Kidney (tissue), 14 donors: Measurements from ENCODE around the gene BORA. TPM values are rescaled to one million over a fixed set of nuclear protein-coding genes. Genes with fewer than 3 reads are reported as not detected.

Experiments used
- DNase-seq, 5 donors: peaks; one replicate each; pipeline ENCODE4 v3.0.0-alpha.2; 2013 to 2020
- FAIRE-seq: peaks from 2 replicates; lab custom pipeline; 2012; peaks lifted over from hg19 to GRCh38; lab: Jason Lieb, UNC
- H3K27ac ChIP-seq, 2 donors: one replicate each; pipeline ENCODE4 v1.7.0; 2013; ENCODE audit warnings: low read depth in 2 of 2, low read length in 2 of 2, inconsistent platforms in 1 of 2
- H3K27me3 ChIP-seq: one replicate; pipeline ENCODE4 v1.7.1; 2013; ENCODE audit warnings: low read length, inconsistent platforms; ENCODE audit not compliant: control insufficient read depth, insufficient read depth
- H3K36me3 ChIP-seq, 3 donors: one replicate each; pipeline versions ENCODE4 v1.7.0 to v1.7.1; 2013; ENCODE audit warnings: low read length in 3 of 3, control low read depth in 1 of 3, inconsistent platforms in 1 of 3; ENCODE audit not compliant: insufficient read depth in 3 of 3, control insufficient read depth in 2 of 3
- H3K4me1 ChIP-seq, 3 donors: one replicate each; pipeline versions ENCODE4 v1.7.0 to v1.7.1; 2013; ENCODE audit warnings: low read length in 3 of 3, inconsistent platforms in 1 of 3, low read depth in 1 of 3; ENCODE audit not compliant: control insufficient read depth in 2 of 3, insufficient read depth in 2 of 3
- H3K4me3 ChIP-seq, 3 donors: one replicate each; pipeline versions ENCODE4 v1.7.0 to v1.8.1; 2013; ENCODE audit warnings: low read length in 3 of 3, control low read depth in 1 of 3, inconsistent platforms in 1 of 3
- H3K9ac ChIP-seq, 3 donors: one replicate each; pipeline versions ENCODE4 v1.7.0 to v1.7.1; 2013; ENCODE audit warnings: low read length in 3 of 3, control low read depth in 1 of 3, inconsistent platforms in 1 of 3
- H3K9me3 ChIP-seq, 3 donors: one replicate each; pipeline versions ENCODE4 v1.7.0 to v1.7.1; 2013; ENCODE audit warnings: low read length in 3 of 3, control low read depth in 1 of 3, inconsistent platforms in 1 of 3; ENCODE audit not compliant: control insufficient read depth in 2 of 3, insufficient read depth in 1 of 3
- intact Hi-C: fragments of 100-400 bp; cut with DNase I; formaldehyde crosslinking; loops from one replicate; pipeline ENCODE4 v1.11.1; 2022
- polyA plus RNA-seq: library from polyadenylated mRNA; stranded (reverse); fragments of 350-450 nt; fragmentation: Illumina TruSeq; extraction: RNeasy Lipid Tissue Mini Kit (QIAGEN cat#74804); gene quantifications from one replicate; pipeline ENCODE4 v1.2.3, GENCODE V29; 2014; ENCODE audit warnings: low read depth, low replicate concordance; ENCODE audit not compliant: insufficient read depth
- total RNA-seq: library from RNA; stranded (reverse); fragmentation: NEBNext Ultra II Directional; extraction: Animal tissue kit (Norgen Biotek cat#: 25700); gene quantifications from one replicate; pipeline ENCODE4 v1.2.1, GENCODE V29; 2021
- TF ChIP-seq, protein P1 (sequence below): IDR thresholded peaks from 3 replicates; pipeline ENCODE4 v1.5.1; 2012; ENCODE audit warnings: mild to moderate bottlenecking, moderate library complexity, borderline replicate concordance; ENCODE audit not compliant: insufficient read depth; ENCODE audit errors: extremely low read depth
- donor health status: control.
- donor health status: control.
- donor health status: control.
- donor health status: control.
- donor health status: control.
- donor health status: DM: yes; HTN: yes; CAD: no.
- donor health status: Normal renal cell carcinoma (clear cell type).

The BORA gene
- total and polyA plus RNA-seq, 2 donors from 2014 or later, result 1.0 to 3.4 TPM

DNA sequence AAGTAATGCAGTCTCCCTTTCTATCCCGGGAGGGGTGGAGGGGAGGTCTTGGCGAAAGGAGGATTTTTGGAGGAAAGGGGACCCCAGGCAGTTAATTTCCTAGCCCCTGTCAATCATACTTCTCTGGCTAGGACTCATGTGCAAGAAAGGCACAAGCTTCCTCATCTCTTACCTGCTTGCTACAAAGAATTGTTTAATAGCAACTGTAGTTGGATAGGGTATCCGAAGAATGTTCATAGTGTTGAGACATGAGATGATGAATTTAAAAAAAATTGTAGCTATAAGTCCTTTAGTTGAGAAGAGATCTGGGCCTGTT lies 525 bp downstream of the BORA start:
- Histone ChIP-seq H3K27me3 (no peaks in the 10 kb centered on the region), H3K4me1 (peaks cover 0 to 7% (median 2%) of the 10 kb centered on the region in 3 donors), H3K9me3 (no peaks in the 10 kb centered on the region), H3K4me3 (peak overlapping the region; percentile 85 to 90 (median 85)), H3K9ac (peak overlapping the region; percentile 30 to 77 (median 62)), H3K36me3 (peaks cover 0 to 2% (median 0%) of the 10 kb centered on the region in 3 donors), H3K27ac (no peak overlapping the region)
- no peak for FAIRE-seq
- intact Hi-C loops, result no loop called here
- TF ChIP-seq, protein P1, sequence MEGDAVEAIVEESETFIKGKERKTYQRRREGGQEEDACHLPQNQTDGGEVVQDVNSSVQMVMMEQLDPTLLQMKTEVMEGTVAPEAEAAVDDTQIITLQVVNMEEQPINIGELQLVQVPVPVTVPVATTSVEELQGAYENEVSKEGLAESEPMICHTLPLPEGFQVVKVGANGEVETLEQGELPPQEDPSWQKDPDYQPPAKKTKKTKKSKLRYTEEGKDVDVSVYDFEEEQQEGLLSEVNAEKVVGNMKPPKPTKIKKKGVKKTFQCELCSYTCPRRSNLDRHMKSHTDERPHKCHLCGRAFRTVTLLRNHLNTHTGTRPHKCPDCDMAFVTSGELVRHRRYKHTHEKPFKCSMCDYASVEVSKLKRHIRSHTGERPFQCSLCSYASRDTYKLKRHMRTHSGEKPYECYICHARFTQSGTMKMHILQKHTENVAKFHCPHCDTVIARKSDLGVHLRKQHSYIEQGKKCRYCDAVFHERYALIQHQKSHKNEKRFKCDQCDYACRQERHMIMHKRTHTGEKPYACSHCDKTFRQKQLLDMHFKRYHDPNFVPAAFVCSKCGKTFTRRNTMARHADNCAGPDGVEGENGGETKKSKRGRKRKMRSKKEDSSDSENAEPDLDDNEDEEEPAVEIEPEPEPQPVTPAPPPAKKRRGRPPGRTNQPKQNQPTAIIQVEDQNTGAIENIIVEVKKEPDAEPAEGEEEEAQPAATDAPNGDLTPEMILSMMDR, result no peak
- no peak for DNase-seq

- H3K9ac ChIP-seq, result no peak overlapping the region
- no peaks in the 10 kb centered on the region for H3K4me1 ChIP-seq
- peaks cover 0 to 5% (median 0%) of the 10 kb centered on the region in 3 donors for H3K36me3 ChIP-seq
- H3K27ac ChIP-seq, result no peak overlapping the region
- H3K9me3 ChIP-seq, result no peaks in the 10 kb centered on the region
- no peaks in the 10 kb centered on the region for H3K27me3 ChIP-seq
- TF ChIP-seq, protein P1, result no peak
- no peak for FAIRE-seq
- peak in 2 of 5 donors; percentile 14 to 24 for DNase-seq
- intact Hi-C loops, result no loop called here
- no peak overlapping the region for H3K4me3 ChIP-seq
Observed at GRCh38 chr13:72737033-72737432, 9.3 kb downstream of the BORA start.

- H3K27me3 ChIP-seq, result no peaks in the 10 kb centered on the region
- intact Hi-C loops, result no loop called here
- DNase-seq (no peak), FAIRE-seq (no peak)
- H3K9me3 ChIP-seq, result no peaks in the 10 kb centered on the region
- no peaks in the 10 kb centered on the region for H3K4me1 ChIP-seq
- no peak overlapping the region for H3K4me3 ChIP-seq
- no peak overlapping the region for H3K9ac ChIP-seq
- TF ChIP-seq, protein P1, result no peak
- H3K27ac ChIP-seq, result no peak overlapping the region
- peaks cover 0 to 4% (median 0%) of the 10 kb centered on the region in 3 donors for H3K36me3 ChIP-seq
Observed at GRCh38 chr13:72740015-72740414, 12.3 kb downstream of the BORA start.

DNA sequence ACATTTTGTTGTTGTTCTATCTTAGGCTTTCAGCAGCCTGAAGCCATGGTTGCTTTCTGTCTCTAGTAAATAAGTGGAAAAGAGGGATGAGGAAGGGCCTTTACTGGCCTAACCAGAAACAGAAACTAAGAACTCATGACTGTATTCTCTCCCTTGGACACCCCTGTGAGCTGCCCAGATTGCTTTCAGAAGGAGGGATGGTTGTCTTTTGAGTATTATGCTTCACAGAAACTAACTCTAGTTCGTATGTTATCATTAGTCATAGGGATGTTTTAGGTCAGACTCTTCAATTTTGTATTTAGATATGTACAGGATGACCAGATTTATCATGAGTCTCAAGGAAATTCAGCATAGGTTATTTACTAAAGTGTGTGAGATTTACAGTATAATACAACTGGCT lies 17.5 kb downstream of the BORA start:
- intact Hi-C loops, result no loop called here
- no peak overlapping the region for H3K27ac ChIP-seq
- FAIRE-seq (no peak), DNase-seq (no peak)
- no peaks in the 10 kb centered on the region for H3K4me1 ChIP-seq
- no peak overlapping the region for H3K4me3 ChIP-seq
- no peaks in the 10 kb centered on the region for H3K9me3 ChIP-seq
- TF ChIP-seq, protein P1, result no peak
- H3K36me3 ChIP-seq, result peaks cover 0 to 4% (median 0%) of the 10 kb centered on the region in 3 donors
- no peaks in the 10 kb centered on the region for H3K27me3 ChIP-seq
- no peak overlapping the region for H3K9ac ChIP-seq
